HG03108 (cell line): Measurements from ENCODE around the gene DEK.

ENCODE experiments used
- ATAC-seq: cut with Tn5 transposase; IDR thresholded peaks from one replicate; pipeline ENCODE4 v1.9.1; 2021; ENCODE audit warnings: moderate library complexity; ENCODE audit not compliant: unreplicated experiment

DEK gene

DNA sequence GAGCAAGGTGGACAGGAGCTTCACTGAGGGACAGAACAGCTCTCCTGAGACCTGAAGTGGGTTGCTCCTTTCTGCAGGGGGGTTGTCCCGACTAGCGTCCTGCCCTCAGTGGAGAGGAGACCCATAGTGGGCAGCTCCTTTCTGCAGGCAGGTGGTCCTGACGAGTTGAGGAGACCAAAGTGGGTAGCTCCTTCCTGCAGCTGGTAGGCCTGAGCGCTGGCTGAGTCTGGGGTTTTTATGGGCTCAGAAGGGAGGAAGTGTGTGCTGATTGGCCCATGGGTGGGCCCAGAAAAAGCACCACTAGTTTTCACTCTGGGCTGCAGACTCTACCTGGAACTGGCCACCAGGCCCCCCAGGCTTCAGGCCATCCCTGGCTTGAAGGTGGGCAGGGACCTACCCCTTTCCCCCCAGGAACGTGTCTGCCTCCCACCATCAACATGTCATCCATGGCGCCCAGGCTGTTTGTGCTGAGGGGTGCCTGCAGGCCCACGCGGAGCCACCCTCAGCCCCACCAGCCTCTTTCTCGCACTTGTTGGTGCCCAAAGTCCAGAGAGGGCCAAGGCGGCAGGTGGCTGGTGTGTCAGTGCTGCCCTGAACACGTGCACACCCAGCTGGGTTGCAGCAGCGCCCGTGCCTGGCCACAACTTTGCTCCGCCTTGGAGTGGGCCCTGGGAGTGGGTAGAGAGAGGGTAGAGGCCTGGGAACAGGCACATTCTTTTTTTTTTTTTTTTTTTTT is 1.6 kb upstream of the DEK start:
- ATAC-seq = no peak

GRCh38 chr6:18264923-18265377 is 620 bp upstream of the DEK start:
- no peak for ATAC-seq

- ATAC-seq = peak; percentile 4
These were observed 712 bp downstream of the DEK start for GRCh38 chr6:18263418-18264218.

- peak; percentile 51 for ATAC-seq
These were observed 1.5 kb downstream of the DEK start for GRCh38 chr6:18262702-18263417.

DNA sequence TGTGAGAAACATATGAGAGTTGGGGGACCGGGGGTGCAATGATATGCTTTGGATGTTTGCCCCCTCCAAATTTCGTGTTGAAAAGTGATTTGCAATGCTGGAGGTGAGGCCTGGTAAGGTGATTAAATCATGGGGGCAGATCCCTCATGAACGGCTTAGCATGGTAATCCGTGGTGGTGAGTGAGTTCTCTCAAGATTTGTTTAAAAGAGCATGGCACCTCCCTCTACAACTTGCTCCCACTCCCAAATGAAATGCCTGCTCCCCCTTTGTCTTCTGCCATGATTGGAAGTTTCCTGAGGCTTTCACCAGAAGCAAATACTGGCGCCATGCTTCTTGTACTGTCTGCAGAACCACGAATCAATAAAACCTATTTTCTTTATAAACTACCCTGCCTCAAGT is 2.5 kb downstream of the DEK start:
- ATAC-seq = no peak

GRCh38 chr6:18260448-18261106 is 3.8 kb downstream of the DEK start:
- ATAC-seq = peak; percentile 39

DNA sequence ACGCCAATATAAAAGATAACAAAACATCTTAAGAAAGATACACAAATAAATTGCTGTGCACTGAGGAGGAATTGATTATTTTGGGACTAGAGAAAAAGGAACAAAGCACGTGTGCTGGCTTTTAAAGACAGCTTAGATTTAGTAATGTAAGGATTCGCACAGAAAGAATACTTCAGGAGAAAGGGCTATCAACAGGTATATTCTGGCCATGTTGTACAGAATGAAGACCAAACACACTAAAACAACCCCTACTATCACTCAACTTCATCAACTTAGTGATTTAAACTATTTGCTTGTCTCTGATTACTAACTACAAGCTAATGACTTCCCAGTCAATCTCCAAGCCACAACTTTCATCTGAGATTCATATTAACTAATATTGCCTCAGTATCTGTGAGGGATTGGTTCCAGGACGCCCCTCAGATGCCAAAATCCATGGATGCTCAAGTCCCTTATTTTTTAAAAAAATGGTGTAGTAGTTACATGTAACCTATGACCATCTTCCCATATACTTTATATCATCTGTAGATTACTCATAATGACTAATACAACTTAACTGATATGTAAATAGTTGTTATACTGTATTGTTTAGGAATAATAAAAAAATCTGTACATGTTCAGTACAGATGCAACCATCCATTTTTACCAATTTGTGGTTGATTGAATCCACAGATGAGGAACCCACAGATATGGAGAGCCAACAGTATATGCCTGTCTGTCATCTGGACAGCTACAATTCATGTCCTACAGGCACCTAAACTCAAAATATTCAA is 4.5 kb downstream of the DEK start:
- no peak for ATAC-seq

DNA sequence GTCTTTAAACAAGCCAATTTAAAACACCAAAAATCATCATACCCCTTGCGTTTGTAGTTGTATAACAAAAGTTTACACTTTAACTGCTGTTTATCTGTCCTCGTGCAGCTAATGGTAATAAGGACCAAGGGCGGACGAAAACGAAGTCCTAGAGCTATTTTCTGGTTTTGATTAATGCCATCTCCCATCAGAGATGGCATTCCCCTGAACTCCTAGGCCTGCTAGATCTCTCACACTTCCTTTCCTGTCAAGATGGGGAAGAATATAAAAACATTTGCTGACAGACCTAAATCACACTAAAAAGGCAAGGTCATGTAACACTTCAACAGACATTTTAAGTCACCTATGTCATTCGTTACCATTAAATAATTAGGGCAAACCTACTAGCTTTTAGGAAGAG is 9.5 kb downstream of the DEK start:
- ATAC-seq = no peak

DNA sequence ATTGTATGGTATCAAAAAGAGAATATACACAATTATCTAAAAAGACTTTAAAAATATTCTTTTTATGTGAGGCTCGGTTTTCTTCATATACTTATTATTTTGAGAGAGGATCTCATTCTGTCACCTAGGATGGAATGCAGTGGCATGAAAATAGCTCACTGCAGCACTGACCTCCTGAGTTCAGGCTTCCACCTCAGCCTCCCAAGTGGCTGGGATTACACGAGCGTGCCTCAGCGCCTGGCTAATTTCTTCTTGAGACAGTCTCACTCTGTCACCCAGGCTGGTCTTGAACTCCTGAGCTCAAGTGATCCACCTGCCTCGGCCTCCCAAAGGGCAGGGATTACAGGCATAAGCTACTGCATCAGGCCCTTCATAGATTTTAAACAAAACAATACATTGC is 10.7 kb downstream of the DEK start:
- no peak for ATAC-seq

- no peak for ATAC-seq
These were observed 15.1 kb downstream of the DEK start for GRCh38 chr6:18249271-18249670.

GRCh38 chr6:18248698-18249097 is 15.6 kb downstream of the DEK start:
- no peak for ATAC-seq

DNA sequence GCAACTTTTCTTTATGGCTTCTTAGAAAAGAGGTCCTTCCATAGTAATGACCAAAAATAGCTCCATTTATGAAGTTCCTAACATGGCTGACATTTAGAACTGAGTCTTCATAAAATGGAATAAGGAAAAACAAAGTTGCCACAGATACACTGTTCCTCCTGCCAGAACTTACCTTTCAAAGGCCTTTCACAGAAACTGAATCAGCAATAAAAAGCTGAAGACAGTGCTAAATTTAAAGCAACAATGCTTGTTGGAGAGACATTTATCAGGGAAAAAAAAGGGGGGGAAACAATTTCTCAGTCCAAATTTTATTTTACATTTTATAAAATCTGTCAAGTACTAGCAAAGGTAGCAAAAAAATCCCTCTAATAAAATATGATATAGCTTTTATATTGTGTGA is 17.3 kb downstream of the DEK start:
- ATAC-seq = no peak

DNA sequence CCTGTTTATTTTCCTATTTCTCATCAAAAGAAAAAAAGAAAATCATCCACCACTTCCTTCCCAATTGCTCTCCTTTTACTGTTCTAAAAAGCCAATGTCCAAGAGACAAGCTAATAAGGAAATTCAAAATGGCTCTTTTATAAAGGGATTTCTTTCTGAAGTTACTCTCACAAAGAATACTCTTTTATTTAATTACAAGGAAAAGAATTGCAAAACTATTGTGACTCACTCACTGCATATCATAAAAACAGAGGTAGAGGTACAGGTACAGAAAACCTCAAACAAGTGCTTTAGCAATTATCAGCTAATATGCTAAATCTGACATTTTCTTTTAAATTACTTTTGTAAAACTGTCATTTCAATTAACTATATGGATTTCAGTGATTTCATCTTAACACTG is 18.1 kb downstream of the DEK start:
- no peak for ATAC-seq

DNA sequence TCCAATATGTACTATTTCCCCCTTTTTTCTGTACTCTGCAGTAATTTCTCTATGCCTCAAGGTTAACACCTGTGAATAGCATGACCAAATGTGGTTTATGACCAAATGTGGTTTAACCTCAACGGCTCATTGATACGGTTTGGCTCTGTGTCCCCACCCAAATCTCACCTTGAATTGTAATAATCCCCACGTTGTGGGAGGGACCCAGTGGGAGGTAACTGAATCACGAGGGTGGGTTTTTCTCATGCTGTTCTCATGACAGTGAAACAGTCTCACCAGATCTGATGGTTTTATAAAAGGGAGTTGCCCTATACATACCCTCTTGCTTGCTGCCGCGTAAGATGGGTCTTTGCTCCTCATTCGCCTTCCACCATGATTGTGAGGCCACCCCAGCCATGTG is 18.7 kb downstream of the DEK start:
- no peak for ATAC-seq

DNA sequence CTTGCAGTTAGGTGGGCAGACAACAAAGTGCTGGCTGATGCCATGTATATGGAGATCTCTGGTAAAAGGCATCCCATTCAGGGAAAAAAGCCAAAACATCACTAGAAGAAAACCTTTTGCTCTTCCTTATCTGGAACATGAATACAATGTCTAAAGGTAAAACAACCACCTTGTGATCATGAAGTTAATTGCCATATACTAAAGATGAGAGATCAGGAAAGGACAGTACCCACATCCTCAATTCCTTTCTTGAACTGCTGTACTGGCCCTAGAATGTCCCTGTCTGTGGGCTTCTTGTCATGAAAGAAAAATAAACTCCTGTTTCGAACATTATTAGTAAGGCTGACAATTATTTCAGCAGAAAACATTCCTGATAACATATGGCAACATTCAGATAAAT is 19.3 kb downstream of the DEK start:
- ATAC-seq = no peak

- no peak for ATAC-seq
These were observed 20.1 kb downstream of the DEK start for GRCh38 chr6:18244251-18244650.

DNA sequence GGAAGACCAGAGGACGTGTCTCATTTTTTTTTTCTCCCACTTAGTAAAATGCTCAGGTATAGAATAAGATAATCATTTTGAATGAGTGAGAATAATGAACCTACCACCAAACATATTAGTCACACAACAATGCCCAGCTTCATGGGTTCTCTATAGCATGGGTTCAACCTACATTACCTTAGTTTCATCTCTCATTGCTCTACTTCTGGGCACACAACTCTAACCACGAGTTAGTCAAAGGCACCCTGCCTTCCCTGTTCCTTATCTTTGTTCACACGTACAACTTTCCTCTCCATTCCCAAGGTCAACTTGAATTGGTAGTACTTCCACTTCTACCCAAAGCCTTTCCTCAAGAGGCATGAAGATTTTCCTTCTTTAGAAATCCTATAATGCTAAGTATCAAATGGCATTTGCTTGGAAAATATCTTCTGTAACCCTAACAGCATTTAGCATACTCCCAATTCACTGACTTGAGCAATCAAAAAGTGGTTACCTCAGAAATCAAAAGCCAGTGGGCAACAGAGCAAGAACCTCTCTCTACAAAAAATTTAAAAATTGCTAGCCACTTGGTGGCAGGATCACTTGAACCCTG is 20.9 kb downstream of the DEK start:
- no peak for ATAC-seq

DNA sequence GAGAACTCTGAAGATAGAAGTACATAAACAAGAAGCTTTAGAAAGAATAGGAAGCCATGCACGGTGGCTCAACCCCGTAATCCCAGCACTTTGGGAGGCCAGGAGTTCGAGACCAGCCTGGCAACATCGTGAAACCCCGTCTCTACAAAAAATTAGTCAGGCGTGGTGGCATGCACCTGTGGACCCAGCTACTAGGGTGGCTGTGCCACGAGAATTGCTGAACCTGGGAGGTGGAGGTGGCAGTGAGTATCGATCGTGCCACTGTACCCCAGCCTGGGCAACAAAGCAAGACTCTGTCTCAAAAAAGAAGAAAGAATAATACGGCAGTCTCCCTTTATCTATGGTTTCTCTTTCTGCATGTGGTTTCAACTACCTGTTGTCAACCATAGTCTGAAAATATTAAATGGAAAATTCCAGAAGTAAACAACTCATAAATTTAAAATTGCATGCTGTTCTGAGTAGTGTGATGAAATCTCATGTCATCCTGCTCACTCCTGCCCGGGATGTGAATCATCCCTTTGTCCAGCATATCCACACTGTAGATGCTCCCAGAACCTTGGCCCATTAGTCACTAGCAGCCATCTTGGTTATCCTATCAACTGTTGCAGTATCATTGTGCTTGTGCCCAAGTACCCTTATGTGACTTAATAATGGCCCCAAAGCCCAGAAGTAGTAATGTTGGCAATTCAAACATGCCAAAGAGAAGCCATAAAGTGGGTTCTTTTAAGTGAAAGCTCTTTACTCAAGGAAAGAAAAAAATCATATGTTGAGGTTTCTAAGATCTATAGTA is 22.1 kb downstream of the DEK start:
- no peak for ATAC-seq
